ENCODE data around the gene HBA2.
"Not testable (repeated sequence)": the region's sequence is repeated elsewhere in the genome, so short reads cannot be mapped to it uniquely, and the experiment has no call there.

Gene HBA2

DNA sequence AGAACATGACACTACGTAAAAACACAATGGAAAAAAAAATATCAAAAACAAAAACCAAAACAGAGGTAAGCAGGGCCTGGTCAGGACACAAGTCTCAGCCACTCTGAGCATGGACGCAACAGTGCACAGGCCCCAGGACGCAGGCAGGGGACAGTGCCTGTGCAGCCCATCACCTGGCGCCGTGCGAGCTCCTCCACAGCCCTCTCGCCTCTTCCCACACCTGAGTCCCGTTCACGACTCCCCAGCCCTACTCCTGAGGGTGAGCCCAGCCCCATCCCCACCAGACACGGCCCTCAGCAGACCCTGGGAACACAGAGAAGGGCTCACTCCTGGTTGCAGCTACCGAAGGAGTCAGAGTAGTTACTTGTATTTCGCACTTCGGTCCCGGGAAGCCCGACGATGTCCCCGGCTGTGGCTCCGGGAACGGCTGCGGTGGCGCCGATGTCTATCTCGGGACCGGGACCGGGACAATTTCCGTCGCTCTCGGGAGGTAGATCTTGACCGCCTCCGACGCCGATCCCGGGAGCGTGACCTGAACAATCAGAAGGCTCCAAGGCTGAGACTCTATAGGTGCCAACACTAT lies 17.0 kb downstream of the HBA2 start:
- Histone ChIP-seq H3K9me3 (ENCODE audit: control insufficient read depth, insufficient read depth, low read length) (no peaks in the 10 kb centered on the region), H3K4me1 (ENCODE audit: insufficient read depth, low read length) (no peaks in the 10 kb centered on the region), H3K36me3 (ENCODE audit: insufficient read depth, low read length) (peaks cover 21% of the 10 kb centered on the region), H3K9ac (ENCODE audit: low read depth, low read length) (no peak overlapping the region)

DNA sequence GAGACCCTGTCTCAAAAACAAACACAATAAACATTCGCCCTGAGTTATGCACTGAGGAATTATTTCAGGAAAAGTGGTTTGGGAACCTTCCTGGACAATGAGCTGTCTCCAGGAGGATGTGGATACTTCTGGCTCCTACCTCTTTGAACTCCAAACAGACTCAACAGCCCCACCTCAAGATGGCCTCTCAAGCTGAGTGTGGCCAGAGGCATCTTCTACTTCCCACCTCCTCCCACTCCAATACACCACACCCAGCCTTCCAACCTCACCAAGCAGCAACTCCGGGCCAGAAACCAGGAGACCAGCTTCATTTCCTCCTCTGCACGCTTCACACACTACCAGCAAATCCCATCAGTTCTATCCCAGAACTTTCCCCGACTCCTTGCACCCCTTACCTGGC lies 19.2 kb downstream of the HBA2 start:
- Histone ChIP-seq H3K36me3 (ENCODE audit: insufficient read depth, low read length) (peaks cover 33% of the 10 kb centered on the region), H3K9me3 (ENCODE audit: control insufficient read depth, insufficient read depth, low read length) (no peaks in the 10 kb centered on the region), H3K4me1 (ENCODE audit: insufficient read depth, low read length) (no peaks in the 10 kb centered on the region), H3K9ac (ENCODE audit: low read depth, low read length) (no peak overlapping the region)

DNA sequence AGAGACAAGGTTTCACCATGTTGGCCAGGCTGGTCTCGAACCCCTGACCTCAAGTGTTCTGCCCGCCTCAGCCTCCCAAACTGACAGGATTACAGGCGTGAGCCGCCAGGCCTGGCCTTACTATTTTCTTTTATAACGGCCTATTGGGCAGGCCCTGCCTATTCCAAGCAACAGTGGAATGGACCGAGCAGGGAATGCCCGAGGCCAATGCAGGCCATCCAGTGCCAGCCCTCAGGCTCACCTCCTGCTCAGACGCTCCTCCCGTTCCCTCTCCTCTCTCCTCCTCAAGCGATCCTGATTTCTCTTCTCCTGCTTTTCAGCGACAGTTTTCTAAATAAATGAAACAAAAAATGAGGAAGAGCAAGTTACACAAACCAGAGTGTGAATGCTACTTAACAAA lies 20.0 kb downstream of the HBA2 start:
- Histone ChIP-seq H3K4me1 (ENCODE audit: insufficient read depth, low read length) (no peaks in the 10 kb centered on the region), H3K9ac (ENCODE audit: low read depth, low read length) (no peak overlapping the region), H3K9me3 (ENCODE audit: control insufficient read depth, insufficient read depth, low read length) (no peaks in the 10 kb centered on the region), H3K36me3 (ENCODE audit: insufficient read depth, low read length) (peaks cover 38% of the 10 kb centered on the region)

DNA sequence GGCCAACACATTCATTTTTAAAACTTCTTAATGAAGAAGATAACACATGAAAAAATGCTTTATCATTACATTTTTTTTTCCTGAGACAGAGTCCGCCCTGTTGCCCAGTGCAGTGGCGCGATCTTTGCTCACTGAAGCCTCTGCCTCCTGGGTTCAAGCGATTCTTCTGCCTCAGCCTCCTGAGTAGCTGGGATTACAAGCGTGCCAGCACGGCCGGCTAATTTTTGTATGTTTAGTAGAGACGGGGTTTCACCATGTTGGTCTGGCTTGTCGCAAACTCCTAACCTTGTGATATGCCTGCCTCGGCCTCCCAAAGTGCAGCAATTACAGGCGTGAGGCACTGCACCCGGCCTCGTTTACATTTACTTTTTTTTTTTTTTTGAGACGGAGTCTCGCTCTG lies 20.8 kb downstream of the HBA2 start:
- H3K4me1 ChIP-seq (ENCODE audit: insufficient read depth, low read length): no peaks in the 10 kb centered on the region
- no peaks in the 10 kb centered on the region for H3K9me3 ChIP-seq (ENCODE audit: control insufficient read depth, insufficient read depth, low read length)
- no peak overlapping the region for H3K9ac ChIP-seq (ENCODE audit: low read depth, low read length)
- H3K36me3 ChIP-seq (ENCODE audit: insufficient read depth, low read length): peaks cover 43% of the 10 kb centered on the region

DNA sequence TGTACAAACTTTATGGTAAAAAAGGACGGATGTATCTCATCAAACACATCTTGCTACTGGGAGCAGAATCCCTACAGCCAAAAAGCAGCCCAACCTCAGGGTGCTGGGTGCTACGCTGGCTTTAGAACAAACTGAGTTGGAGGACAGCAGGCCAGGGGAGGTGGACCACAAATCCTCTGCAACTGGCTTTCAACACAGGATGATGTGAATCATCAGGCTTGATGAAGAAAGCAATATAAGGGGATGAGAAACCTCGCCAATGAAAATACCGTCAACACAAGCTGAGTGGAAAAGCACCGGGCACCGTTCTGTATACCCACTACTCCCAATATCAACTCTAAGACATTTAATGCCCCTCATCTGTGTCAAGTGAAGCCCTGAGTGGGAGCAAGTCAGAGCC lies 21.8 kb downstream of the HBA2 start:
- Histone ChIP-seq H3K36me3 (ENCODE audit: insufficient read depth, low read length) (peaks cover 45% of the 10 kb centered on the region), H3K9me3 (ENCODE audit: control insufficient read depth, insufficient read depth, low read length) (no peaks in the 10 kb centered on the region), H3K9ac (ENCODE audit: low read depth, low read length) (no peak overlapping the region), H3K4me1 (ENCODE audit: insufficient read depth, low read length) (no peaks in the 10 kb centered on the region)

DNA sequence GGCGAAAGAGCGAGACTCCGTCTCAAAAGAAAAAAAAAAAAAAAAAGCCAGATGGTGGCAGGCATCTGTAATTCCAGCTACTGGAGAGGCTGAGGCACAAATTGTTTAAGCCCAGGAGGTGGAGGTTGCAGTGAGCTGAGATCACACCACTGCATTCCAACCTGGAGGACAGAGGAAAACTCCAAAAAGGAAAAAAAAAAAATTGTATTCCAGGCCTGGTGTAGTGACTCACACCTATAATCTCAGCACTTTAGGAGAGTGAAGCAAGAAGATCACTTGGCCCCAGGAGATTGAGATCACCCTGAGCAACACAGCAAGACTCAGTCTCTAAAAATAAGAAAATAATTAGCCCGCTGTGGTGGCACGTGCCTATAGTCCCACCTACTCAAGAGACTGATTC lies 27.7 kb downstream of the HBA2 start:
- Histone ChIP-seq H3K9ac (ENCODE audit: low read depth, low read length) (no peak overlapping the region), H3K4me1 (ENCODE audit: insufficient read depth, low read length) (no peaks in the 10 kb centered on the region), H3K36me3 (ENCODE audit: insufficient read depth, low read length) (peaks cover 42% of the 10 kb centered on the region), H3K9me3 (ENCODE audit: control insufficient read depth, insufficient read depth, low read length) (no peaks in the 10 kb centered on the region)

DNA sequence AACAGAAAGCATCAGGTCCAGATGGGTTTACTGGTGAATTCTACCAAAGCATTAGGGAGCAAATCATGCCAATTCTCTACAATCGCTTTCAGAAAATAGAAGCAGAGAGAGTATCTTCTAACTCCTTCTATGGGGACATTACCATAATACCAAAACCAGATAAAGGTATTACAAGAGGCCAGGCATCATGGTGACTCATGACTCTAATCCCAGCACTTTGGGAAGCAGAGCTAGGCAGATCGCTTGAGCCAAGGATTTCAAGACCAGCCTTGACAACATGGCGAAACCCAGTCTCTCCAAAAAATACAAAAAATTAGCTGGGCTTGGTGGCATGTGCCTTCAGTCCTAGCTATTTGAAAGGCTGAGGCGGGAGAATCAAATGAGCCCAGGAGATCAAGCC lies 30.6 kb downstream of the HBA2 start:
- Histone ChIP-seq H3K9ac (ENCODE audit: low read depth, low read length) (no peak overlapping the region), H3K36me3 (ENCODE audit: insufficient read depth, low read length) (peaks cover 42% of the 10 kb centered on the region), H3K4me1 (ENCODE audit: insufficient read depth, low read length) (no peaks in the 10 kb centered on the region), H3K9me3 (ENCODE audit: control insufficient read depth, insufficient read depth, low read length) (no peaks in the 10 kb centered on the region)

DNA sequence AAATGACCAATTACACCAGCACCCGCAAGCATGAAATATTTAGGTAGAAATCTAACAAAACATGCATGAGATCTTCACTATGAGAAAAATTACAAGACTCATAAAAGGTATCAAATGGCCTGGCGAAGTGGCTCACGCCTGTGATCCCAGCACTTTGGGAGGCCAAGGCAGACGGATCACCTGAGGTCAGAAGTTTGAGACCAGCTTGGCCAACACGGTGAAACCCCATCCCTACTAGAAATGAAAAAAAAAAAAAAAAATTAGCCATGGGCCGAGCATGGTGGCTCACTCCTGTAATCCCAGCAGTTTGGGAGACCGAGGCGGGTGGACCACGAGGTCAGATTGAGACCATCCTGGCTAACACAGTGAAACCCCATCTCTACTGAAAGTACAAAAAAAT lies 31.4 kb downstream of the HBA2 start:
- not testable (repeated sequence) for H3K4me1 ChIP-seq (ENCODE audit: insufficient read depth, low read length); H3K9me3 ChIP-seq (ENCODE audit: control insufficient read depth, insufficient read depth, low read length); H3K9ac ChIP-seq (ENCODE audit: low read depth, low read length)
- peaks cover 42% of the 10 kb centered on the region for H3K36me3 ChIP-seq (ENCODE audit: insufficient read depth, low read length)

DNA sequence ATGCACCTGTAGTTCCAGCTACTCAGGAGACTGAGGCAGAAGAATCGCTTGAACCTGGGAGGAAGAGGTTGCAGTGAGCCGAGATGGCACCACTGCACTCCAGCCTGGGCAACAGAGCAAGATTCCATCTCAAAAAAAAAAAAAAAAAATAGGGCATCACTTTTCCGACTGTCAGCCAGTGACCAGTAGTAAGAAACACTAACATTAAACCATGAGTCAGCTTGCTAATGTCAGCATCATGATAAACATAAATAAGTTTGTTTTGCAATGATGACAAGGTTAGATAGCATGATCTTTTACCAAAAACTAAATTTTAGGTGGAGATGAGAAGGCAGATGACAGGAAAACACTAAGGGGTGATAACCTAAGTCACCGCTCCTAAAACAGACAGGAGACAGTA lies 36.7 kb downstream of the HBA2 start:
- H3K9me3 ChIP-seq (ENCODE audit: control insufficient read depth, insufficient read depth, low read length); H3K4me1 ChIP-seq (ENCODE audit: insufficient read depth, low read length); H3K9ac ChIP-seq (ENCODE audit: low read depth, low read length): not testable (repeated sequence)
- peaks cover 40% of the 10 kb centered on the region for H3K36me3 ChIP-seq (ENCODE audit: insufficient read depth, low read length)

DNA sequence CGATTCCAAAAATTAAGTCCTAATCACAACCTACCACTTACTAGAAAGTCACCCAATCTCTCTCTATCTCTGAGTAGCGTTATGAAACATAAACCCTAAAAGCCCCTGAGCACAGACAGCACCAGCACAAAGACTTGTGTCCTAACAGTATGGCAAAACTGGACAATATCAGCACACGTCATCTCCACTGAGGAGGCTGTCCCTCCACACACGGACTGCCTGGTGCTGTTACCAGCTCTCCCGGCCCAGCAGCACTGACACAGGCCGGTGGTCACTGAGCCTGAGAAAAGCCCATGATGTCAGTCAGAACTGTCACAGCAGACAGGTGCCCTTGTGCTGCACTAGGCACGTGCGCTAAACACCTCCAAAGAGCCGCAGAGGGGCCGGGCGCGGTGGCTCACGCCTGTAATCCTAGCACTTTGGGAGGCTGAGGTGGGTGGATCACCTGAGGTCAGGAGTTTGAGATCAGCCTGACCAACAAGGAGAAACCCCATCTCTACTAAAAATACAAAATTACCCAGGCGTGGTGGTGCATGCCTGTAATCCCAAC lies 39.0 kb downstream of the HBA2 start:
- not testable (repeated sequence) for H3K9me3 ChIP-seq (ENCODE audit: control insufficient read depth, insufficient read depth, low read length); H3K9ac ChIP-seq (ENCODE audit: low read depth, low read length); H3K4me1 ChIP-seq (ENCODE audit: insufficient read depth, low read length)
- H3K36me3 ChIP-seq (ENCODE audit: insufficient read depth, low read length): peaks cover 22% of the 10 kb centered on the region

DNA sequence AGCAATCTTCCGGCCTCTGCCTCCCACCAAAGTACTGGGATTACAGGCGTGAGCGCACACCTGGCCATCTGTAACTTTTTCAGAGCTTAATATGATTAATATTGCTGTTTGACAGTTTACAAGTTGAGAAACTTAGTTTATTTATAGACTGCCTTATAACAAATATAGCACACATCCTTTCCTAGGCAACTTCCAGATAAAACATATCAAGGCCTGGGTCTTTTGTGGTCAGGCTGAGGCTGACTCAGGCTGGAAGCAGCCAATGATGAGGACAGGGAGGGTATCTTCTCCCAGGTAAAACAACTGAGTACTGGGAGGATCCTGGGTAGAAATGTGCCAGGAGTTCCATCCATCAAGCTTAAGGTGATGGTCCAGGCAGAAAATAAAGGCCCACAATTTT lies 40.3 kb downstream of the HBA2 start:
- H3K4me1 ChIP-seq (ENCODE audit: insufficient read depth, low read length): no peaks in the 10 kb centered on the region
- no peaks in the 10 kb centered on the region for H3K9me3 ChIP-seq (ENCODE audit: control insufficient read depth, insufficient read depth, low read length)
- H3K9ac ChIP-seq (ENCODE audit: low read depth, low read length): no peak overlapping the region
- peaks cover 21% of the 10 kb centered on the region for H3K36me3 ChIP-seq (ENCODE audit: insufficient read depth, low read length)

DNA sequence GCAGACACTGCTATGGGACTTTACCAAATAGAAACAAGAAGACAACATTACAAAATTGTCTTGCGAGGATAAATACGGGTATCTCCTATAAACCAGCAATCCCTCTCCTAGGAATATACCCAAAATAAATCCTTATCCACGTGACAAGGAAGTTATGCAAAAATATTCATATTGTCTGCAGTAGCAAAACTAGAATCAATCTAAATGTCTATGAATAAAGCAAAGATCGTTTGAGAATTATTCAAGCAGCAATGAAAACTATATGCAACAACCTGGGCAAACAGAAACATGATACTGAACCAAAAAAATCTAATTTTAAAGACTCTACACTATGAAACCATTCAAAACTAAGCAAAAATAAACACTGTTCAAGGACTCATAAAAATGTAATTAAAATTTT lies 47.3 kb downstream of the HBA2 start:
- Histone ChIP-seq H3K4me1 (ENCODE audit: insufficient read depth, low read length) (no peaks in the 10 kb centered on the region), H3K36me3 (ENCODE audit: insufficient read depth, low read length) (peaks cover 9% of the 10 kb centered on the region), H3K9me3 (ENCODE audit: control insufficient read depth, insufficient read depth, low read length) (no peaks in the 10 kb centered on the region), H3K9ac (ENCODE audit: low read depth, low read length) (no peak overlapping the region)

Data from ES-I3 (cell line).